Thyroid gland (tissue), 4 donors: ENCODE data around the gene KIRREL3.

Experiments
- POLR2A ChIP-seq, 2 donors: fragments of 450-650 bp; IDR thresholded peaks; one replicate each; pipeline ENCODE4 v1.6.1; 2017; ENCODE audit warnings: antibody characterized with exemption in 2 of 2, mild to moderate bottlenecking in 2 of 2, moderate library complexity in 1 of 2
- TF ChIP-seq, protein P1 (sequence below), 6 experiments: fragments of 200-600 bp in 3 of 6; fragments of 450-650 bp in 3 of 6; sonication (generic) in 3 of 6; IDR thresholded peaks; one replicate each; pipeline ENCODE4 v1.5.1; 2016 to 2019; ENCODE audit warnings: antibody characterized with exemption in 6 of 6, mild to moderate bottlenecking in 2 of 6, inconsistent platforms in 1 of 6, moderate library complexity in 1 of 6

DNA sequence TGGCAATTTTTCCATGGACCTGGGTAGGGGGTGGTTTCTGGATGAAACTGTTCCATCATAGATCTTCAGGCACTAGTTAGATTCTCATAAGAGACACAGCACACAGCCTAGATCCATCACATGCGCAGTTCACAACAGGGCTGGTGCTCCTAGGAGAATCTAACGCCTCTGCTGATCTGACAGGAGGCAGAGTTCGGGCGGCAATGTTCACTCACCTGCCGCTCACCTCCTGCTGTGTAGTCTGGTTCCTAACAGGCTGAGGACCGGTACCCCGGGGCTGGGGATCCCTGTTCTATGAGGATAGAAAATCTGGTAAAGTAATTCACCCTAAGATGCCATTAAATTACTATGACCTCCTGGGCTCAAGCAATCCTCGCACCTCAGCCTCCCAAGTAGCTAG, 318.0 kb downstream of the KIRREL3 start:
- TF ChIP-seq POLR2A (IDR thresholded peaks at IDR 0.05) = no peak
- TF ChIP-seq, protein P1, sequence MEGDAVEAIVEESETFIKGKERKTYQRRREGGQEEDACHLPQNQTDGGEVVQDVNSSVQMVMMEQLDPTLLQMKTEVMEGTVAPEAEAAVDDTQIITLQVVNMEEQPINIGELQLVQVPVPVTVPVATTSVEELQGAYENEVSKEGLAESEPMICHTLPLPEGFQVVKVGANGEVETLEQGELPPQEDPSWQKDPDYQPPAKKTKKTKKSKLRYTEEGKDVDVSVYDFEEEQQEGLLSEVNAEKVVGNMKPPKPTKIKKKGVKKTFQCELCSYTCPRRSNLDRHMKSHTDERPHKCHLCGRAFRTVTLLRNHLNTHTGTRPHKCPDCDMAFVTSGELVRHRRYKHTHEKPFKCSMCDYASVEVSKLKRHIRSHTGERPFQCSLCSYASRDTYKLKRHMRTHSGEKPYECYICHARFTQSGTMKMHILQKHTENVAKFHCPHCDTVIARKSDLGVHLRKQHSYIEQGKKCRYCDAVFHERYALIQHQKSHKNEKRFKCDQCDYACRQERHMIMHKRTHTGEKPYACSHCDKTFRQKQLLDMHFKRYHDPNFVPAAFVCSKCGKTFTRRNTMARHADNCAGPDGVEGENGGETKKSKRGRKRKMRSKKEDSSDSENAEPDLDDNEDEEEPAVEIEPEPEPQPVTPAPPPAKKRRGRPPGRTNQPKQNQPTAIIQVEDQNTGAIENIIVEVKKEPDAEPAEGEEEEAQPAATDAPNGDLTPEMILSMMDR (IDR thresholded peaks at IDR 0.05) = no peak
